A549 treated with Hydrocortisone at 1 μM for 4 hours (cell line): ENCODE measurements around the gene TRIM65. TPM values are rescaled to one million over a fixed set of nuclear protein-coding genes. Genes with fewer than 3 reads are reported as not detected.

Source experiments
- total RNA-seq: library from RNA; stranded (reverse); fragments of 200-300 nt; extraction: Qiagen RNA extraction; gene quantifications from 5 replicates; pipeline ENCODE4 v1.2.3, GENCODE V29; 2022

TRIM65 gene
- total RNA-seq: 31.1 to 41.1 TPM (median 35.9 TPM) in 5 replicates

GRCh38 chr17:75896415-75897159 lies at the start of gene TRIM65:
TSS of gene TRIM65 (minus strand) at chr17:75896951. CDS start at chr17:75896937, 14 bp downstream.

GRCh38 chr17:75940727-75941441 lies 44.1 kb upstream of the TRIM65 start, which contains the start of gene FBF1:
TSS of gene FBF1 (minus strand) at chr17:75941042. CDS start at chr17:75938149, 2,893 bp downstream.

GRCh38 chr17:75904749-75905521 lies 8.2 kb upstream of the TRIM65 start, which contains the start of gene MRPL38:
TSS of gene MRPL38 (minus strand) at chr17:75904884. CDS start at chr17:75904875, 9 bp downstream.

GRCh38 chr17:75878174-75878998 lies 18.4 kb downstream of the TRIM65 start, which contains the start of gene TRIM47:
TSS of gene TRIM47 (minus strand) at chr17:75878581. CDS start at chr17:75878548, 33 bp downstream.

GRCh38 chr17:75855310-75856061 lies 41.3 kb downstream of the TRIM65 start, which contains the start of gene WBP2:
TSS of gene WBP2 (minus strand) at chr17:75855335. CDS start at chr17:75855297, 38 bp downstream.

GRCh38 chr17:75843577-75844529 lies 52.9 kb downstream of the TRIM65 start, which contains the start of gene UNC13D:
TSS of gene UNC13D (minus strand) at chr17:75844404. CDS start at chr17:75844337, 67 bp downstream.

Other genes starting within 250 kb of the TRIM65 start
- gene RECQL5, start 229.8 kb downstream of the TRIM65 start, total RNA-seq: 27.0 to 29.2 TPM (median 28.4 TPM) in 5 replicates
- gene SAP30BP, start 229.6 kb downstream of the TRIM65 start, total RNA-seq: 116 to 146 TPM (median 124 TPM) in 5 replicates
- gene ITGB4, start 175.5 kb downstream of the TRIM65 start, total RNA-seq: 88.7 to 126 TPM (median 108 TPM) in 5 replicates
- gene GALK1, start 131.8 kb downstream of the TRIM65 start, total RNA-seq: 56.1 to 85.9 TPM (median 74.7 TPM) in 5 replicates
- gene UNK, start 112.1 kb downstream of the TRIM65 start, total RNA-seq: 23.3 to 29.5 TPM (median 28.0 TPM) in 5 replicates
- 5.0 to 6.8 TPM (median 5.9 TPM) in 5 replicates for gene UNC13D, start 52.5 kb downstream of the TRIM65 start, total RNA-seq
- gene WBP2, start 41.6 kb downstream of the TRIM65 start, total RNA-seq: 78.8 to 101 TPM (median 86.8 TPM) in 5 replicates
- gene TRIM47, start 18.4 kb downstream of the TRIM65 start, total RNA-seq: 134 to 188 TPM (median 179 TPM) in 5 replicates
- gene MRPL38, start 7.9 kb upstream of the TRIM65 start, total RNA-seq: 90.5 to 127 TPM (median 118 TPM) in 5 replicates
- 5.8 to 8.8 TPM (median 7.4 TPM) in 5 replicates for gene FBF1, start 44.1 kb upstream of the TRIM65 start, total RNA-seq
- 14.4 to 19.8 TPM (median 16.1 TPM) in 5 replicates for gene ACOX1, start 82.2 kb upstream of the TRIM65 start, total RNA-seq
- 22.1 to 25.6 TPM (median 24.6 TPM) in 5 replicates for gene TEN1, start 82.3 kb upstream of the TRIM65 start, total RNA-seq
- 2.8 to 5.7 TPM (median 4.7 TPM) in 5 replicates for gene CDK3, start 103.9 kb upstream of the TRIM65 start, total RNA-seq
- gene EVPL, start 130.4 kb upstream of the TRIM65 start, total RNA-seq: 14.7 to 18.8 TPM (median 16.8 TPM) in 5 replicates
- 80.7 to 90.9 TPM (median 85.2 TPM) in 5 replicates for gene SRP68, start 175.6 kb upstream of the TRIM65 start, total RNA-seq
- gene GALR2, start 177.8 kb upstream of the TRIM65 start, total RNA-seq: 0.89 to 1.8 TPM (median 1.7 TPM) in 5 replicates
- gene ZACN, start 182.2 kb upstream of the TRIM65 start, total RNA-seq: 0.13 to 0.53 TPM (median 0.33 TPM) in 5 replicates
- 57.5 to 64.4 TPM (median 61.2 TPM) in 5 replicates for gene EXOC7, start 206.8 kb upstream of the TRIM65 start, total RNA-seq
- 0.76 to 1.0 TPM (median 0.84 TPM) in 5 replicates for gene FOXJ1, start 244.3 kb upstream of the TRIM65 start, total RNA-seq